Endodermal cell (in vitro differentiated cells): ENCODE results near the gene ZNF492. TPM values are rescaled to one million over a fixed set of nuclear protein-coding genes. Genes with fewer than 3 reads are reported as not detected.
"Not testable (repeated sequence)": the region's sequence is repeated elsewhere in the genome, so short reads cannot be mapped to it uniquely, and the experiment has no call there.

Source experiments
- DNase-seq: peaks from one replicate; pipeline ENCODE4 v3.0.0-alpha.2; 2017
- H3K27ac ChIP-seq: 2 replicates; pipeline ENCODE4 v1.5.1; 2013; ENCODE audit warnings: mild to moderate bottlenecking, low read depth, low read length, moderate library complexity
- H3K27me3 ChIP-seq: 2 replicates; pipeline ENCODE4 v1.6.1; 2013; ENCODE audit warnings: mild to moderate bottlenecking, low read length, moderate library complexity; ENCODE audit not compliant: insufficient read depth, control insufficient read depth, poor library complexity, severe bottlenecking
- H3K36me3 ChIP-seq: 2 replicates; pipeline ENCODE4 v1.7.0; 2013; ENCODE audit warnings: mild to moderate bottlenecking, low read length, moderate library complexity; ENCODE audit not compliant: control insufficient read depth, insufficient read depth
- H3K4me1 ChIP-seq: one replicate; pipeline ENCODE4 v1.7.0; 2013; ENCODE audit warnings: low read length; ENCODE audit not compliant: control insufficient read depth, insufficient read depth
- H3K4me3 ChIP-seq: 2 replicates; pipeline ENCODE4 v1.5.1; 2013; ENCODE audit warnings: mild to moderate bottlenecking, low read length, moderate library complexity
- H3K9ac ChIP-seq: 2 replicates; pipeline ENCODE4 v1.6.1; 2013; ENCODE audit warnings: mild to moderate bottlenecking, low read length, moderate library complexity; ENCODE audit not compliant: poor library complexity, severe bottlenecking; ENCODE audit errors: extremely low read depth
- H3K9me3 ChIP-seq: 2 replicates; pipeline ENCODE4 v1.6.1; 2013; ENCODE audit warnings: mild to moderate bottlenecking, low read length, moderate library complexity; ENCODE audit not compliant: control insufficient read depth
- H3K27ac Mint-ChIP-seq: 2 replicates; pipeline ENCODE4 v1.8.0; 2020; ENCODE audit warnings: mixed read lengths
- H3K27me3 Mint-ChIP-seq: 2 replicates; pipeline ENCODE4 v1.8.0; 2021; ENCODE audit warnings: mild to moderate bottlenecking, mixed read lengths; ENCODE audit not compliant: insufficient read depth
- H3K36me3 Mint-ChIP-seq: 2 replicates; pipeline ENCODE4 v1.8.0; 2020; ENCODE audit warnings: low read depth, mixed read lengths
- H3K4me1 Mint-ChIP-seq: 2 replicates; pipeline ENCODE4 v1.8.0; 2020; ENCODE audit warnings: mixed read lengths
- H3K4me3 Mint-ChIP-seq: 2 replicates; pipeline ENCODE4 v1.8.0; 2020; ENCODE audit warnings: mild to moderate bottlenecking, moderate library complexity, mixed read lengths
- H3K9me3 Mint-ChIP-seq: 2 replicates; pipeline ENCODE4 v1.8.0; 2020; ENCODE audit warnings: mild to moderate bottlenecking, mixed read lengths
- WGBS, 2 experiments: methylation state at CpG; one replicate each; pipeline versions ENCODE4 v1.1.5 to v1.1.7; 2013; ENCODE audit warnings: missing lambda C conversion rate in 2 of 2, mixed read lengths in 1 of 2; ENCODE audit not compliant: insufficient coverage in 1 of 2, insufficient read length in 1 of 2; 5-methylcytosine and 5-hydroxymethylcytosine counted together
- long read RNA-seq, 4 experiments: library from polyadenylated mRNA in 2 of 4; library from RNA in 1 of 4; library from capped mRNA in 1 of 4; stranded (forward) in 3 of 4; unstranded in 1 of 4; transcript quantifications; one replicate each; pipeline ENCODE4 v2.0.0, GENCODE V29; 2020 to 2021; ENCODE audit warnings: inconsistent platforms in 1 of 4
- polyA plus RNA-seq, 2 experiments: library from polyadenylated mRNA; stranded (reverse); fragments of 50-300 nt; gene quantifications; one replicate each; pipeline ENCODE4 v1.2.3, GENCODE V29; 2013
- total RNA-seq, 2 donors: library from RNA; stranded (reverse); fragmentation: NEBNext Ultra II Directional in 1 of 2; extraction: Animal tissue kit (Norgen Biotek cat#: 25700) in 1 of 2; gene quantifications; 2 replicates in 1 of 2; 3 replicates in 1 of 2; pipeline ENCODE4 v1.2.1, GENCODE V29; 2021
- TF ChIP-seq, protein P1 (sequence below): fragments of 200-600 bp; sonication (generic); conservative IDR thresholded peaks from 2 replicates; pipeline ENCODE4 v1.5.0; 2021; ENCODE audit warnings: antibody characterized with exemption, mild to moderate bottlenecking

The ZNF492 gene
- total RNA-seq = not detected
- polyA plus RNA-seq (2013, experiment 1 of 2) = not detected
- polyA plus RNA-seq (2013, experiment 2 of 2) = not detected
- long read RNA-seq, experiment 1 = 0 reads
- long read RNA-seq, experiment 2 = 0 reads
- long read RNA-seq, experiment 3 = 0 reads
- long read RNA-seq, experiment 4 = 0 reads

DNA sequence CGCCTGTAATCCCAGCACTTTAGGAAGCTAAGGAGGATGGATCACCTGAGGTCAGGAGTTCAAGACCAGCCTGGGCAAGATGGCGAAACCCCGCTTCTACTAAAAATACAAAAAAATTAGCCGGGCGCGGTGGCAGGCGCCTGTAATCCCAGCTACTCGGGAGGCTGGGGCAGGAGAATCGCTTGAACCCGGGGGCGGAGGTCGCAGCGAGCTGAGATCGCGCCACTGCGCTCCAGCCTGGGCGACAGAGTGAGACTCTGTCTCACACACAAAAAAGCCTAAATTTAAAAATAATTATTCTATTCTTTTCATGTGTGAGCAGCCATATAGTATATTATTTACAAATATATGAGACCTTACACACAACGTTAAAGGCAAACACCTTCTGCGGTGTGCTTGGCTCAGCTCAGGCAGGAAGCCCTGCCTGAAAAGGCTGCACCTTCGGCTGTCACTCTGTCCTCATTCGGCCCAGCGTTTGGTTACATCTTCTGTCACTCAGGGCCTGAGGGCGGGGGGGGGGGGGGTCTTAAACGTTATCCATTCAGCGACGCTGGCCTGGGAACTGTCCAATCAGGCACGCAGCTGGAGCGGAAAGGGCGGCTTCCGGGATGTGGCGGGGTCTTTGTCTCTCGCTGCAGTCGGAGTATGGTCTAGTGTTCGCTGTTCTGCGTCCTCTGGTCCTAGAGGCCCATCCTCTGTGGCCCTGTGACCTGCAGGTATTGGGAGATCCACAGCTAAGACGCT lies at the start of gene ZNF492:
TSS of gene ZNF492 (plus strand) at position 619 of the 744 bp plus-strand sequence. CDS start 19,076 bp downstream, outside the sequence.
- 78 to 80% methylated on average over 12 to 35 of the region's 36 CpGs for WGBS, 2 experiments
- not testable (repeated sequence) for H3K4me3 Mint-ChIP-seq, DNase-seq

DNA sequence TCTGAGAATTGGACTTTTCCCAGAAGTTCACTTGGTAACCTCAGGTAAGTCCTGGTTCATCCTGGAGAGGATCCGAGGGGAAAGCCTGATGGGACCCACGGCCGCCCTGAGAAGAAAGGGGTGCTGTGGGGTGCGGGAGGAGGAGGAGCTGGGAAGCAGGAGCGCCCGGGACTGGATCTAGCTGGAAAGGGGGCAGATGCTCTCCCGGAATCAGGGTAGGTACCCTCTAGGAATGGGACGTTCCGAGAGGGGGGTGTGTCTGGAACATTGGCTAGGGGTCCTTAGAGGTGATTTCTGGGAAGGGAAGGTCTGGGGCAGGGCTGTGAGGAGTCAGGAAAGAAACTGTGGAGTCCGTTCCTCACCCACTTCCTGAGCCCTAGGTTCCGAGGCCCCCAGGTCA lies 38.7 kb upstream of the ZNF492 start:
- Mint-ChIP-seq H3K27ac (no peak overlapping the region), H3K9me3 (peaks cover 94% of the 10 kb centered on the region), H3K36me3 (peaks cover 2% of the 10 kb centered on the region), H3K27me3 (no peaks in the 10 kb centered on the region), H3K4me3 (no peak overlapping the region), H3K4me1 (no peaks in the 10 kb centered on the region)
- TF ChIP-seq, protein P1, sequence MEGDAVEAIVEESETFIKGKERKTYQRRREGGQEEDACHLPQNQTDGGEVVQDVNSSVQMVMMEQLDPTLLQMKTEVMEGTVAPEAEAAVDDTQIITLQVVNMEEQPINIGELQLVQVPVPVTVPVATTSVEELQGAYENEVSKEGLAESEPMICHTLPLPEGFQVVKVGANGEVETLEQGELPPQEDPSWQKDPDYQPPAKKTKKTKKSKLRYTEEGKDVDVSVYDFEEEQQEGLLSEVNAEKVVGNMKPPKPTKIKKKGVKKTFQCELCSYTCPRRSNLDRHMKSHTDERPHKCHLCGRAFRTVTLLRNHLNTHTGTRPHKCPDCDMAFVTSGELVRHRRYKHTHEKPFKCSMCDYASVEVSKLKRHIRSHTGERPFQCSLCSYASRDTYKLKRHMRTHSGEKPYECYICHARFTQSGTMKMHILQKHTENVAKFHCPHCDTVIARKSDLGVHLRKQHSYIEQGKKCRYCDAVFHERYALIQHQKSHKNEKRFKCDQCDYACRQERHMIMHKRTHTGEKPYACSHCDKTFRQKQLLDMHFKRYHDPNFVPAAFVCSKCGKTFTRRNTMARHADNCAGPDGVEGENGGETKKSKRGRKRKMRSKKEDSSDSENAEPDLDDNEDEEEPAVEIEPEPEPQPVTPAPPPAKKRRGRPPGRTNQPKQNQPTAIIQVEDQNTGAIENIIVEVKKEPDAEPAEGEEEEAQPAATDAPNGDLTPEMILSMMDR = no peak
- no peak overlapping the region for H3K4me3 ChIP-seq
- 86% methylated on average over 11 of the region's 11 CpGs; no CpG with 5 or more reads in 1 of the 2 experiments for WGBS, 2 experiments
- no peak for DNase-seq
- no peaks in the 10 kb centered on the region for H3K27me3 ChIP-seq
- no peak overlapping the region for H3K27ac ChIP-seq
- peaks cover 83% of the 10 kb centered on the region for H3K9me3 ChIP-seq
- no peaks in the 10 kb centered on the region for H3K4me1 ChIP-seq
- H3K36me3 ChIP-seq = no peaks in the 10 kb centered on the region
- no peak overlapping the region for H3K9ac ChIP-seq

More for the DNA sequence above, at the start of gene ZNF492:
- peaks cover 80% of the 10 kb centered on the region for H3K9me3 Mint-ChIP-seq
- H3K27me3 Mint-ChIP-seq, H3K27me3 ChIP-seq, H3K4me1 ChIP-seq, H3K4me1 Mint-ChIP-seq, H3K4me3 ChIP-seq, H3K36me3 Mint-ChIP-seq, H3K9ac ChIP-seq, H3K27ac Mint-ChIP-seq, H3K27ac ChIP-seq, H3K36me3 ChIP-seq: not testable (repeated sequence)
- peaks cover 61% of the 10 kb centered on the region for H3K9me3 ChIP-seq

DNA sequence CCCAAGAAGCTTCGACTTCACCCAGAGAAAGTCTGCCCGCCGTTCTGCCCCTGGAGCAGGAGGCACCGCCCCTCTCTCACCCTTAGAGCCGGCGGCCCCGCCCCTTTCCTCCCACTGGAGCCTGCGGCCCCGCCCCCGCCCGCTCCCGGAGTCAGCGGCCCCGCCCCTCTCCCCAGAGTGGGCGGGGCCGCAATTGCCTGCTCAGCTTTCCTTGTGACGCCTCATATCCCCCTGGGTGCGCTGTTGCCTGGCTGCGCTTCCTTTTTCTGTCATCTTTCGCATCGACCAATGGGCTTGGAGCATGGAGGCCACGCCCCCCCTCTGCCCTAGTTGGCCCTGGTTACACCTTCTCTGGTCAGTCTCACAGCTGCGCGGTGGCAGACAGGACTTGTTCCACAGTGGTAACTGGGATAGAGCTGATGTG lies 38.2 kb upstream of the ZNF492 start:
- H3K9me3 Mint-ChIP-seq = peaks cover 94% of the 10 kb centered on the region
- H3K27me3 Mint-ChIP-seq = no peaks in the 10 kb centered on the region
- H3K4me1 ChIP-seq = no peaks in the 10 kb centered on the region
- no peaks in the 10 kb centered on the region for H3K27me3 ChIP-seq
- DNase-seq = no peak
- peaks cover 83% of the 10 kb centered on the region for H3K9me3 ChIP-seq
- H3K9ac ChIP-seq = no peak overlapping the region
- no peak overlapping the region for H3K27ac Mint-ChIP-seq
- no peaks in the 10 kb centered on the region for H3K36me3 ChIP-seq
- 72 to 100% methylated on average over 6 to 24 of the region's 24 CpGs for WGBS, 2 experiments
- no peaks in the 10 kb centered on the region for H3K4me1 Mint-ChIP-seq
- H3K27ac ChIP-seq = no peak overlapping the region
- H3K36me3 Mint-ChIP-seq = peaks cover 2% of the 10 kb centered on the region
- no peak overlapping the region for H3K4me3 ChIP-seq
- H3K4me3 Mint-ChIP-seq = no peak overlapping the region
- TF ChIP-seq, protein P1 = no peak
